Measurements from ENCODE around the gene ZNF845. TPM values are rescaled to one million over a fixed set of nuclear protein-coding genes. Genes with fewer than 3 reads are reported as not detected.
"Not testable (repeated sequence)": the region's sequence is repeated elsewhere in the genome, so short reads cannot be mapped to it uniquely, and the experiment has no call there.

Gene ZNF845
- total RNA-seq, 2 experiments from 2014 or later = 7.5 to 8.0 TPM

DNA sequence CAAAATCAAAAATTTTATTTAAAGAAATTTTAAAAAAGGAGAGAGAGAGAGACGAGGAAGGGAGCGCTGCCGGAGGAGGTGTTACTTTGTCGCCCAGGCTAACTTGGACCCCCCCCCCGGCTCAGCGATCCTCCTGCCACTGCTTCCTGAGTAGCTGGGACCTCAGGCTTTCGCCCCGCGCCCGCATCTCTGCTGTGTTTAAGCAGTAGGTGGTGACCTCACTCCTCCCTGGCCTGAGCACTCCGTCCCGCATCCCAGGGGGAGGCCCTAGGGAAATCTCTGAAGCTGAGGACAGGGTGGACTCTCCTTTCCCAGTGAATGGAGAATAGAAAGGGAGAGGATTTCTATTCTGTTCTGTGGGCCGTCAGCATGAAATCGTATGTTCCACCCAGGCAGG lies 485 bp upstream of the ZNF845 start:
- Mint-ChIP-seq H3K4me3 (peak overlapping the region; percentile 95), H3K9me3 (peaks cover 8% of the 10 kb centered on the region), H3K27ac (peak overlapping the region; percentile 84), H3K27me3 (peaks cover 13% of the 10 kb centered on the region), H3K4me1 (ENCODE audit: low read depth) (peaks cover 25% of the 10 kb centered on the region), H3K36me3 (ENCODE audit: low read depth) (peaks cover 55% of the 10 kb centered on the region)
- H3K27ac ChIP-seq (ENCODE audit: low read depth in 1 of 2, low read length in 2 of 2) = peak overlapping the region in 1 of 2 donors; percentile 27
- H3K27me3 ChIP-seq (ENCODE audit: control insufficient read depth in 1 of 2, insufficient read depth in 2 of 2, low read length in 2 of 2) = peaks cover 0 to 7% of the 10 kb centered on the region in 2 experiments
- H3K4me3 ChIP-seq (ENCODE audit: low read length) = peak overlapping the region; percentile 82
- ChIA-PET CTCF (interaction anchor here (1.0 kb wide), 1 partner anchor 92 kb away, joined by 3 read pairs; no protein-coding TSS in a partner anchor), POLR2A (interaction anchor here (0.9 to 1.3 kb wide), 7 partner anchors 33 to 1284 kb away, joined by 3 to 5 read pairs (median 3); partner anchors contain the start of genes MBOAT7, ZNF347, ZNF432 and ZNF765)
- peaks cover 18 to 37% of the 10 kb centered on the region in 2 experiments for H3K9me3 ChIP-seq (ENCODE audit: control insufficient read depth in 1 of 2, insufficient read depth in 1 of 2, low read length in 2 of 2)
- TF ChIP-seq, protein P1, sequence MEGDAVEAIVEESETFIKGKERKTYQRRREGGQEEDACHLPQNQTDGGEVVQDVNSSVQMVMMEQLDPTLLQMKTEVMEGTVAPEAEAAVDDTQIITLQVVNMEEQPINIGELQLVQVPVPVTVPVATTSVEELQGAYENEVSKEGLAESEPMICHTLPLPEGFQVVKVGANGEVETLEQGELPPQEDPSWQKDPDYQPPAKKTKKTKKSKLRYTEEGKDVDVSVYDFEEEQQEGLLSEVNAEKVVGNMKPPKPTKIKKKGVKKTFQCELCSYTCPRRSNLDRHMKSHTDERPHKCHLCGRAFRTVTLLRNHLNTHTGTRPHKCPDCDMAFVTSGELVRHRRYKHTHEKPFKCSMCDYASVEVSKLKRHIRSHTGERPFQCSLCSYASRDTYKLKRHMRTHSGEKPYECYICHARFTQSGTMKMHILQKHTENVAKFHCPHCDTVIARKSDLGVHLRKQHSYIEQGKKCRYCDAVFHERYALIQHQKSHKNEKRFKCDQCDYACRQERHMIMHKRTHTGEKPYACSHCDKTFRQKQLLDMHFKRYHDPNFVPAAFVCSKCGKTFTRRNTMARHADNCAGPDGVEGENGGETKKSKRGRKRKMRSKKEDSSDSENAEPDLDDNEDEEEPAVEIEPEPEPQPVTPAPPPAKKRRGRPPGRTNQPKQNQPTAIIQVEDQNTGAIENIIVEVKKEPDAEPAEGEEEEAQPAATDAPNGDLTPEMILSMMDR (IDR thresholded peaks at IDR 0.05) = no peak
- intact Hi-C loops (cut with DNase I, micrococcal nuclease) = loop anchor here (1.0 to 10.0 kb wide), 8 partner anchors 32 to 388 kb away; partner anchors contain the start of genes ZNF525 (in 2 of the 2), ZNF160 (in 1 of the 2), ZNF765 (in 1 of the 2) and ZNF813 (in 1 of the 2)
- H3K4me1 ChIP-seq (ENCODE audit: insufficient read depth, low read length) = peaks cover 17% of the 10 kb centered on the region
- peak; percentile 28 for ATAC-seq (ENCODE audit: poor library complexity)
- peaks cover under 1% of the 10 kb centered on the region for H3K36me3 ChIP-seq (ENCODE audit: insufficient read depth, low read length)
- peak in 11 of 14 experiments; percentile 3 to 60 (median 18) for DNase-seq

DNA sequence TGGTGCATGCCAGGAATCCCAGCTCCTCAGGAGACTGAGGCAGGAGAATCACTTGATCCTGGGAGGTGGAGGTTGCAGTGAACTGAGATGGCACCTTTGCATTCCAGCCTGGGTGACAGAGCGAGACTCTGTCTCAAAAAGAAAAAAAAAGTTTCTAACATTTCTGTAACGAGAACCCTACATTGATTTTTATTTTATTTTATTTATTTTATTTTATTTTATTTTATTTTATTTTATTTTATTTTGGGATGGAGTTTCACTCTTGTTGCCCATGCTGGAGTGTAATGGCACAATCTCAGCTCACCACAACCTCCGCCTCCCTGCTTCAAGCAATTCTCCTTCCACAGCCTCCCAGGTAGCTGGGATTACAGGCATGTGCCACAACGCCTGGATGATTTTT lies 10.9 kb downstream of the ZNF845 start:
- H3K4me3 ChIP-seq (ENCODE audit: low read length); ATAC-seq (ENCODE audit: poor library complexity); H3K4me1 ChIP-seq (ENCODE audit: insufficient read depth, low read length); H3K27me3 ChIP-seq (ENCODE audit: control insufficient read depth in 1 of 2, insufficient read depth in 2 of 2, low read length in 2 of 2); H3K27ac Mint-ChIP-seq; DNase-seq; POLR2A ChIA-PET; intact Hi-C loops (cut with DNase I, micrococcal nuclease); CTCF ChIA-PET; H3K27me3 Mint-ChIP-seq; H3K27ac ChIP-seq (ENCODE audit: low read depth in 1 of 2, low read length in 2 of 2); H3K4me3 Mint-ChIP-seq: not testable (repeated sequence)
- Histone ChIP-seq H3K9me3 (ENCODE audit: control insufficient read depth in 1 of 2, insufficient read depth in 1 of 2, low read length in 2 of 2) (peaks cover 81 to 88% of the 10 kb centered on the region in 2 experiments), H3K36me3 (ENCODE audit: insufficient read depth, low read length) (peaks cover 95% of the 10 kb centered on the region)
- Mint-ChIP-seq H3K36me3 (ENCODE audit: low read depth) (peaks cover 100% of the 10 kb centered on the region), H3K9me3 (peaks cover 10% of the 10 kb centered on the region), H3K4me1 (ENCODE audit: low read depth) (peaks cover 11% of the 10 kb centered on the region)

DNA sequence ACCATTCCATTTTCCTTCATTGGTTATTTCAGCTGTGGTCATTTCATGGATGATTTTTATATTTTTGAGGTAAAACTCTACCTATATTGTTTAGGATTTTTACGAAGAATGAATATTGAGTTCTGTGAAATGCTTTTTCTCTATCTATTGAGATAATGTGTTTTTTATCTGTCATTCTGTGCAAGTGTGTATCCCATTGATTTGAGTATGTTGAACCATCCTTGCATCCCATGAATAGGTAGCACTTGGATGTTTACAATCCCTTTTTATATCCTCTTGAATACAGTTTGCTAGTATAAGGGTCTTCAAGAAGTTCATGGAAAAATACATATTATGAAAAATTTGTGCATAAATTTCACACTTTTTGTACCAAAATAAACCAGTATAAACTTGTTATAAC lies 22.2 kb downstream of the ZNF845 start:
- no peaks in the 10 kb centered on the region for H3K4me1 Mint-ChIP-seq (ENCODE audit: low read depth)
- ChIA-PET POLR2A (no interaction called here), CTCF (no interaction called here)
- ATAC-seq (ENCODE audit: poor library complexity) = no peak
- TF ChIP-seq, protein P1 (IDR thresholded peaks at IDR 0.05) = no peak
- Histone ChIP-seq H3K36me3 (ENCODE audit: insufficient read depth, low read length) (peaks cover 10% of the 10 kb centered on the region), H3K4me1 (ENCODE audit: insufficient read depth, low read length) (no peaks in the 10 kb centered on the region), H3K4me3 (ENCODE audit: low read length) (no peak overlapping the region), H3K27me3 (ENCODE audit: control insufficient read depth in 1 of 2, insufficient read depth in 2 of 2, low read length in 2 of 2) (no peaks in the 10 kb centered on the region), H3K27ac (ENCODE audit: low read depth in 1 of 2, low read length in 2 of 2) (no peak overlapping the region), H3K9me3 (ENCODE audit: control insufficient read depth in 1 of 2, insufficient read depth in 1 of 2, low read length in 2 of 2) (peaks cover 52 to 79% of the 10 kb centered on the region in 2 experiments)
- H3K4me3 Mint-ChIP-seq = no peak overlapping the region
- H3K9me3 Mint-ChIP-seq = peaks cover 17% of the 10 kb centered on the region
- H3K36me3 Mint-ChIP-seq (ENCODE audit: low read depth) = peaks cover 61% of the 10 kb centered on the region
- intact Hi-C loops (cut with DNase I, micrococcal nuclease) = no loop called here
- no peak for DNase-seq
- H3K27me3 Mint-ChIP-seq = no peaks in the 10 kb centered on the region
- H3K27ac Mint-ChIP-seq = no peak overlapping the region
